HEK293T (cell line): ENCODE results near the gene FAM43B.

Source experiments
- CTCF ChIA-PET: fragments of 350-600 bp; formaldehyde crosslinking; extraction: SDS; loops from one replicate; lab custom pipeline; 2021; ENCODE audit warnings: antibody characterized with exemption, inconsistent platforms; lab: Yijun Ruan, JAX
- POLR2A ChIA-PET: fragments of 350-600 bp; formaldehyde crosslinking; extraction: SDS; loops from one replicate; lab custom pipeline; 2020; ENCODE audit warnings: antibody characterized with exemption, inconsistent platforms; lab: Yijun Ruan, JAX
- DNase-seq: peaks from one replicate; pipeline ENCODE4 v3.0.0; 2012; ENCODE audit warnings: mixed read lengths; ENCODE audit errors: extremely low spot score
- ARNT ChIP-seq: fragments of 450-650 bp; IDR thresholded peaks from 2 replicates; pipeline ENCODE4 v1.6.1; 2017; ENCODE audit warnings: mild to moderate bottlenecking
- BHLHE40 ChIP-seq: fragments of 450-650 bp; IDR thresholded peaks from 2 replicates; pipeline ENCODE4 v1.6.1; 2016; ENCODE audit warnings: mild to moderate bottlenecking, moderate library complexity, borderline replicate concordance
- CTBP1 ChIP-seq: fragments of 450-650 bp; IDR thresholded peaks from 2 replicates; pipeline ENCODE4 v1.6.1; 2016; ENCODE audit warnings: borderline replicate concordance
- ELF4 ChIP-seq: fragments of 450-650 bp; IDR thresholded peaks from 2 replicates; pipeline ENCODE4 v1.6.1; 2017; ENCODE audit warnings: antibody characterized with exemption
- FOXA1 ChIP-seq: fragments of 450-650 bp; IDR thresholded peaks from 2 replicates; pipeline ENCODE4 v1.6.1; 2016; ENCODE audit warnings: mild to moderate bottlenecking
- FOXK2 ChIP-seq: fragments of 450-650 bp; IDR thresholded peaks from 2 replicates; pipeline ENCODE4 v1.6.1; 2016; ENCODE audit warnings: mild to moderate bottlenecking
- FOXM1 ChIP-seq: fragments of 450-650 bp; IDR thresholded peaks from 2 replicates; pipeline ENCODE4 v1.6.1; 2017; ENCODE audit warnings: mild to moderate bottlenecking, borderline replicate concordance
- HDGF ChIP-seq: fragments of 450-650 bp; IDR thresholded peaks from 2 replicates; pipeline ENCODE4 v1.6.1; 2017; ENCODE audit warnings: antibody characterized with exemption, borderline replicate concordance
- L3MBTL2 ChIP-seq: fragments of 450-650 bp; conservative IDR thresholded peaks from 2 replicates; pipeline ENCODE4 v1.6.1; 2016; ENCODE audit warnings: mild to moderate bottlenecking
- LEF1 ChIP-seq: fragments of 450-650 bp; IDR thresholded peaks from 2 replicates; pipeline ENCODE4 v1.6.1; 2017; ENCODE audit warnings: mild to moderate bottlenecking, borderline replicate concordance
- NFRKB ChIP-seq: fragments of 450-650 bp; IDR thresholded peaks from 2 replicates; pipeline ENCODE4 v1.6.1; 2016; ENCODE audit warnings: mild to moderate bottlenecking, moderate library complexity
- SP1 ChIP-seq: fragments of 450-650 bp; IDR thresholded peaks from 2 replicates; pipeline ENCODE4 v1.6.1; 2017
- SUZ12 ChIP-seq: fragments of 450-650 bp; IDR thresholded peaks from 2 replicates; pipeline ENCODE4 v1.6.1; 2016; ENCODE audit warnings: mild to moderate bottlenecking
- TARDBP ChIP-seq: fragments of 450-650 bp; IDR thresholded peaks from 2 replicates; pipeline ENCODE4 v1.6.1; 2016
- ZNF384 ChIP-seq: fragments of 450-650 bp; IDR thresholded peaks from 2 replicates; pipeline ENCODE4 v1.6.1; 2016
- TF ChIP-seq, protein P1 (sequence below): fragments of 450-650 bp; IDR thresholded peaks from 2 replicates; pipeline ENCODE4 v1.6.1; 2016

FAM43B gene, protein sequence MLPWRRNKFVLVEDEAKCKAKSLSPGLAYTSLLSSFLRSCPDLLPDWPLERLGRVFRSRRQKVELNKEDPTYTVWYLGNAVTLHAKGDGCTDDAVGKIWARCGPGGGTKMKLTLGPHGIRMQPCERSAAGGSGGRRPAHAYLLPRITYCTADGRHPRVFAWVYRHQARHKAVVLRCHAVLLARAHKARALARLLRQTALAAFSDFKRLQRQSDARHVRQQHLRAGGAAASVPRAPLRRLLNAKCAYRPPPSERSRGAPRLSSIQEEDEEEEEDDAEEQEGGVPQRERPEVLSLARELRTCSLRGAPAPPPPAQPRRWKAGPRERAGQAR

DNA sequence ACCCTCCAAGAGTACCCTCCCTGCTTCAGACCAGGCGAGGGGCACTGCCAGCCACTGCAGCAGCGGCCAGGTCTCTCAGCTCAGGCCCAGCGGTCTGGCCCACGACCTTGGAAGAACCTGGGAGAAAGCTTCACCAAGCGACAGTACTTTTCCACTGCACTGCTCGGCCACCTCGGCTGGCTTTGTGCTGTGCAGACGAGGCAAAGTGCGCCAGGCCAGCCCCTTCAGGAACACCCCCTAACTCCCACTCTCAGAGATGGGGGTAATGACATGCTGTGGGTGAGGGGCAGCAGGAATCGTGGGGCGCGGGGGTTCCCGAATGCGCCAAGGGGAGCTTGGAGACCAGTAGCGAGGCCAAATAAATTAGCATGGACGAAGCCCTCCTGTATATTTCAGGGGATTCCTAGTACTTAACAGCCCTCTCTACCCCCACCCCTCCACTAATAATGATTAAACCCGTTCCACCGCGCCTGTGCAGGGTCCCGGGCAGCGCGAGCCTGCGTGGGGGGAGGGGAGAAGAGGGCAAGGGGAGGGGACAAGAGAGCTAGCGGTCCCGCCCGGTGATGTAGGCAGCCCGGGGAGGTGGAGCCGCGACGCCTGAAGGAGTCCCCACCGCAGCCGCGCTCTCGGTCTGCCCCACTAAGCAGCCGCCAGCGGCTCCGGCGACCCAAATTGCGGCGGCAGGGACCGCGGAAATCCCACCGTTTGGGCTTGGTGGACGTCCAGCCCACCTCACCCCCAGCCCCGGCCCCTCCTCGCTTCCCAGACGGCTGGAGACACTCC, at the start of gene FAM43B:
TSS of gene FAM43B (plus strand) at position 629 of the 783 bp plus-strand sequence. CDS start 401 bp downstream, outside the sequence.
- no peak for TF ChIP-seq FOXA1
- TF ChIP-seq FOXM1: no peak
- TF ChIP-seq L3MBTL2: no peak
- TF ChIP-seq BHLHE40: no peak
- TF ChIP-seq CTBP1: no peak
- TF ChIP-seq, protein P1, sequence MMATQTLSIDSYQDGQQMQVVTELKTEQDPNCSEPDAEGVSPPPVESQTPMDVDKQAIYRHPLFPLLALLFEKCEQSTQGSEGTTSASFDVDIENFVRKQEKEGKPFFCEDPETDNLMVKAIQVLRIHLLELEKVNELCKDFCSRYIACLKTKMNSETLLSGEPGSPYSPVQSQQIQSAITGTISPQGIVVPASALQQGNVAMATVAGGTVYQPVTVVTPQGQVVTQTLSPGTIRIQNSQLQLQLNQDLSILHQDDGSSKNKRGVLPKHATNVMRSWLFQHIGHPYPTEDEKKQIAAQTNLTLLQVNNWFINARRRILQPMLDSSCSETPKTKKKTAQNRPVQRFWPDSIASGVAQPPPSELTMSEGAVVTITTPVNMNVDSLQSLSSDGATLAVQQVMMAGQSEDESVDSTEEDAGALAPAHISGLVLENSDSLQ: no peak
- TF ChIP-seq SUZ12: no peak
- no peak for TF ChIP-seq SP1
- no peak for TF ChIP-seq ELF4
- no peak for TF ChIP-seq NFRKB
- ChIA-PET CTCF (interaction anchor here (1.0 to 1.4 kb wide), 2 partner anchors 23 to 81 kb away, joined by 3 to 5 read pairs; no protein-coding TSS in a partner anchor), POLR2A (interaction anchor here (0.7 to 2.8 kb wide), 11 partner anchors 8 to 235 kb away, joined by 3 to 17 read pairs (median 5); partner anchors contain the start of genes HP1BP3, MUL1 and PINK1)
- DNase-seq: peak; percentile 73

DNA sequence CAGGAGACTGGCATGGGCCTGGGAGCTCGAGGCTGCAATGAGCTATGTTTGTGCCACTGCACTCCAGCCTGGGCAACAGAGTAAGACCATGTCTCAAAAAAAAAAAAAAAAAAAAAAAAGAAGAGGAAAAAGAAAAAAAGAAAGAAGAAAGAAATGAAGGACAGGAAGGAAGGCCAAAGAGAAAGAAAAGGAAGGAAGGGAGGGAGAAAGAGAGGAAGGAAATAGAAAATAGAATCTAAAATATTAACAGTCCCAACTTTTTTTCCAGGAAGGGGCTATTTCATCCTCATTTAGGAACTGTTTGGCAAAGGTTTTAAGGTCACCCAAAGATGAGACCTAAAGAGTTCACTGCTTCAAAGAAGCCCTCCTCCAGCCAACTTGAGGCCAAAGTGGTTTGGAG, 46.9 kb upstream of the FAM43B start:
- CTCF ChIA-PET: no interaction called here
- DNase-seq: no peak
- POLR2A ChIA-PET: interaction anchor here (0.8 kb wide), 1 partner anchor 19 kb away, joined by 3 read pairs; the partner anchor contains the start of gene CAMK2N1
- no peak for TF ChIP-seq HDGF
- no peak for TF ChIP-seq FOXA1
- TF ChIP-seq, protein P1: no peak
- no peak for TF ChIP-seq SUZ12
- TF ChIP-seq L3MBTL2: no peak
- no peak for TF ChIP-seq LEF1
- no peak for TF ChIP-seq ELF4
- TF ChIP-seq CTBP1: no peak
- TF ChIP-seq ARNT: no peak
- TF ChIP-seq NFRKB: no peak
- no peak for TF ChIP-seq ZNF384

DNA sequence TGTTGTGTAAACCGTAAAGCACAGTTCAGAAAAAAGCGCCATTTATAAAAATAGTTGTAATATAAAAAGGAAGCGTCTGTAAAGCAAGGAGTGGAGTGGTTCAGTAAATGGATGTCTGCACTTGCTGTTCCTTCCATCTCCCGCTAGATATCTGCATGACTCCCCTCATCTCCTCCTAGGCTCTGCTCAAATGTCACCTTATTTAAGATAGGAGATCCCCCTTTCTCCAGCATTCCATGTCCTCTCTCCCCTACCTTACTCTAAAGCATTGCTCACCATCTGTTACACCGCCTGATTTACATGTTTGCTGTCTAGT, 45.2 kb upstream of the FAM43B start:
- CTCF ChIA-PET: no interaction called here
- TF ChIP-seq LEF1 (no peak), SP1 (no peak), ELF4 (no peak), FOXM1 (no peak), SUZ12 (no peak), TARDBP (no peak), CTBP1 (no peak), BHLHE40 (no peak), FOXA1 (no peak), NFRKB (no peak)
- POLR2A ChIA-PET: interaction anchor here (0.6 to 1.3 kb wide), 5 partner anchors 9 to 625 kb away, joined by 3 to 9 read pairs (median 3); partner anchors contain the start of genes CAMK2N1 and OTUD3

DNA sequence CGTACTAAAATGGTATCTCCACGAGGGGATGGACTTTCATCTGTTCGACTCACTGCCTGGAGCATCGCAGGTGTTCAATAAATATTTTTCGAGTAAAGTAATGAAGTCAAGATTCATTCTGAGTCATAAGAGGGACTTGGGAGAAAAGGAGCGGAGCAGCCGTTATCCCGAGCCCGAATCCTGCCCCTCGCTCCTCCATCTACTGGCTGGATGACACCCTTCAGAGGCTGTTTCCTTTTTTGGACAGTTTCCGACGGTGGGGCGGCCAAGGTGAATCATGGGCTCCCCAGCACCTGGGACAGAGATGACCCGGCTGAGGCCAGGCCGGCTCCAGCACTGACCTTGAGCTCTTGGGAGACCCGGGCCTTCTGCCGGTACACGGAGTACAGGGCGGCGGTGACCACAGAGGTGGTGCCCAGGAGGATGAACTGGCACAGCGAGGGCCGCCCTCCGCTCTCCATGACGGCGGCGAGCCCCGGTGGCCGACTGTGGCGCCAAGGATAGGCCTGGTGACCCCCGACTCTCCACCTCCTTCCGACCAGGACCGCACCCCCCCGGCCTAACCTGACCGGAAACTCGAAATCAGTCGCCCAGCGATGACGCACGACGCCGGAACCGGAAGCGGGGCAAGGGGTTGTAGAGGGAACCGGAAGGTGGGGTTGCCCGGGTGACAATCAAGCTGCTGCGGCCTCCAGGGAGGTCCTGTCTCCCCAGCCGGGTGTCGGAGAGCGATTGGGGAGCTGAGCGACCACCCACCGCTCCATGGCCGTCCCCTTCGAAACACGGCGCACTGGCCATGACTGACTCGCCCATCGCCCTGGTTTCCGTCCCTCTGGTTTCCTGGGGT, 44.6 kb upstream of the FAM43B start, which contains the start of gene MUL1:
TSS of gene MUL1 (minus strand) at position 588 of the 847 bp plus-strand sequence. CDS start at position 461, 127 bp downstream.
- CTCF ChIA-PET: interaction anchor here (0.7 kb wide), 1 partner anchor 146 kb away, joined by 3 read pairs; no protein-coding TSS in a partner anchor
- peak; percentile 95 for DNase-seq
- TF ChIP-seq ELF4 (peak; percentile 61), TARDBP (no peak), LEF1 (no peak), BHLHE40 (no peak), FOXK2 (no peak), FOXM1 (no peak), L3MBTL2 (no peak), SP1 (no peak)
- TF ChIP-seq, protein P1: peak; percentile 59; the same call in 1 of the 2 replicates
- POLR2A ChIA-PET: interaction anchor here (0.5 to 1.4 kb wide), 10 partner anchors 10 to 625 kb away, joined by 3 to 9 read pairs (median 3); partner anchors contain the start of genes CAMK2N1, DDOST, OTUD3 and PINK1

More for the DNA sequence above, 45.2 kb upstream of the FAM43B start:
- no peak for DNase-seq

DNA sequence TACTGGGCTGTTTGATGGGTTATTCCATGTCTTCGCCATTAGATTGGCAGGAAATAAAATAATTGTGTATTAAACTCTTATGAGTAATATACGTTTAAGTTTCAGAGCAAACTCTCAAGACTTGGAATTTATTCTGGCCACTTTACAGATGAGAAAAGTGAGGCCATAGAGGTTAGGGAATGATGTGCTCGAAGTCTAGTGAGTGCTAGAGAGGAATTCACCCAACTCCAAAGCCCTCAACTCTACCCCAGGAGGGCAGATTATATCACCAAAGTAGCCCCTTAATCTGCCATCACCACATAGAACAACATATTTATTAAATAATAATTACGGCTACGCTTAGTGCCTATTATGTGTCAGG, 44.0 kb upstream of the FAM43B start:
- POLR2A ChIA-PET: interaction anchor here (0.5 to 1.4 kb wide), 6 partner anchors 10 to 153 kb away, joined by 3 to 9 read pairs (median 3); partner anchors contain the start of genes CAMK2N1, DDOST and PINK1
- CTCF ChIA-PET: interaction anchor here (0.6 to 0.7 kb wide), 2 partner anchors 146 to 926 kb away, joined by 3 read pairs; no protein-coding TSS in a partner anchor
- DNase-seq: no peak
- TF ChIP-seq L3MBTL2 (no peak), FOXM1 (no peak), LEF1 (no peak), CTBP1 (no peak), ELF4 (no peak), NFRKB (no peak), FOXA1 (no peak), ZNF384 (no peak), BHLHE40 (no peak)
